CD4-positive, alpha-beta T cell treated with Interleukin-17A for 1 hour (primary cell): ENCODE data around the gene MBD4.
"Not testable (repeated sequence)": the region's sequence is repeated elsewhere in the genome, so short reads cannot be mapped to it uniquely, and the experiment has no call there.

Experiments
- DNase-seq: peaks from one replicate; pipeline ENCODE4 v3.0.0-alpha.2; 2020

MBD4 gene

DNA sequence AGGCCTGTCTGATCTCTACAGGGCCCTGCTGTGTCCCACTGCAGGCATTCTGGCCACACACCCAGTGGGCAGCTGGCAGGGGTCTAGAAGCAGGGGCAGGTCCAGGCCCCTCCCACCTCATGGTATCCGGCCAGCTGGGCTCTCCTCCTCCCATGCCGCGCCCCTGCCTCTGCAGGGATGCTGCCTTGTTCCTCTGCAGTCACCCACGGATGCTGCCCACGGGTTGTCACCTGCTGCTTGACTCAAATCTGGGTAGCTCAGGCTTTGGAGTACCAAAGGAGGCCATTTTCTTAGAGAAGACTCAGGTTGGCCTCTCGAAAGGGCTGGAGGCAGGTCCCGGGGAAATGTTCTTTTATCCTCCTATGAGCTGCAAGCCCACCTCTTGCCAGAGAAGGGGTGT lies 36.3 kb downstream of the MBD4 start:
- no peak for DNase-seq

DNA sequence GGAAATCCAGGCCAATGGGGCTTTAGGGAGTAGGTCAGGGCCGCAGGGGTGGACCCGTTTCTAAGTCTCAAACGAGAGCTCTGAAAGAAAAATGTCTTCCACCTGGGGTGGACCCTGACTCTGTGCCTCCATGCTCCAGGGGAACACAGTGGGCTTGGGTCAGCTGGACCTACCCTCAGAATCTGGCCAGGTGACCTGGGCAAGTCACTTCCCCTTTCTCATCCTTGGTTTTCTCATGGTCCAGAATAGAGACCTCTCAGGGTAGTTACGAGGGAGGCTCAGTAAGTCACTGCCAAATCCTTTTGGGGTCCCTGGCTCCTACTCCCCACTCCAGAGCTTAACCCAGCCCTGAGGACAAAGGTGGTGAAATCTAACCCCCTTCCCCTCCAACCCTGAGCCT lies 37.1 kb downstream of the MBD4 start:
- DNase-seq: no peak

DNA sequence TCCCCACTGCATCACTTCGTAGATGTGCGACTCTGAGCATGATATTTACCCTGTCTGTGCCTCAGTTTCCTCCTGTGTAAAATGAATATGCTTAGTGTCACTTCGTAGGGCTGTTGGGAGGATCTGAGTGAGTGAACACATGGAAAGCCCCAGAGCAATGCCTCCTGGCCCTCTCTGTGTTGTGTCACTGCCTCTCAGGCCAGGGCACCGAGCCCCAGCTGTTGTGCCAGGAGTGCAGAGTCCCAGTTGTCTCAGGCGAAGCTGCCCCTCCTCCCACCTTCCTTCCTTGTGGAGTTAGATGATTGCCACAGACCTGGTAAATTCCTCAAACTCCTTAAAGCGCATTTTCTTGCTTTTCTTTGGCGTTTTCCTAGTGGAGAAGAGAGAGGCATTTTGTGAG lies 37.5 kb downstream of the MBD4 start:
- no peak for DNase-seq

DNA sequence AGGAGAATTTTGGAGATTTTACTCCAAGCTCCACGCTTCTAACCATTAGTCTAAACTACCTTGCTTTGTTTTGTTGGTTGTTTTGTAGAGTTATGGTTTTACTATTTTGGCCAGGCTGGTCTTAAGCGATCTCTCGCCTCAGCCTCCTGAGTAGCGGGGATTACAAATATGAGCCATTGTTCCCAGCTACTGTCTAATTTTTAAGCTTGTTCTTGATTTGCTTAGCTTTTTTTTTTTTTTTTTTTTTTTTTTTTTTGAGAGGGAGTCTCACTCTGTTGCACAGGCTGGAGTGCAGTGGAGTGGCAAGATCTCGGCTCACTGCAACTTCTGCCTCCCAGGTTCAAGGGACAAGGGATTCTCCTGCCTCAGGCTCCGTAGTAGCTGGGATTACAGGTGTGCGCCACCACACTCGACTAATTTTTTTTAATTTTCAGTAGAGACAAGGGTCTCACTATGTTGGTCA lies 39.8 kb downstream of the MBD4 start:
- DNase-seq: no peak

DNA sequence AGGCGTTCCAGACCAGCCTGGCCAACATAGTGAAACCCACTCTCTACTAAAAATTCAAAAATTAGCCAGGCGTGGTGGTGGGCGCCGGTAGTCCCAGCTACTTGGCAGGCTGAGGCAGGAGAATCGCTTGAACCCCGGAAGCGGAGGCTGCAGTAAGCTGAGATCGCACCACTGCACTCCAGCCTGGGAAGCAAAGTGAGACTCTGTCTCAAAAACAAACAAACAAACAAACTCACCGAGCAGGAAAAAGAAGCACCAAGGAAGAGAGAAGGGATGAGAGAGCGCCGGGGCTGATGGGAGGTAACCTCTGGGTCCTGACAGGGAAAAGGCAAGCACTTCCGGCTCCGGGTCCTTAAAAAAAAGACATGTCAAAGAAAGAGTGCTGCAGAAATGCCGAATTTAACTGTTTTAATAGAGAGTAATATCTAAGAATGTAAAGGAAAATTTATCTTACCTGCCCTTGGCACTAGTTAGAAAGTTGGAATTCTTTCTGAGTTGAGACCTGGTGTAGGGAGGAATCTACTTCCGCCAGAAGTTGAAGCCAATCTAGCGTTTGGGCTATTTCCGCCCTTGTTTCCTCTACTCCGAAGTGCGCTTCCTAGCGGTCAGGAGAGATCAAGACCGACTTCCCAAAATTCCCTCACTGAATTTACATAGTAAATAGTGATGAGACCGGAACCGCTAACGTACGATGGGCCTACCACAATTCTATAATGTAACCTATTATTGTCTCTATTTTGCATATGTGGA lies 40.4 kb downstream of the MBD4 start:
- peak; percentile 90 for DNase-seq

DNA sequence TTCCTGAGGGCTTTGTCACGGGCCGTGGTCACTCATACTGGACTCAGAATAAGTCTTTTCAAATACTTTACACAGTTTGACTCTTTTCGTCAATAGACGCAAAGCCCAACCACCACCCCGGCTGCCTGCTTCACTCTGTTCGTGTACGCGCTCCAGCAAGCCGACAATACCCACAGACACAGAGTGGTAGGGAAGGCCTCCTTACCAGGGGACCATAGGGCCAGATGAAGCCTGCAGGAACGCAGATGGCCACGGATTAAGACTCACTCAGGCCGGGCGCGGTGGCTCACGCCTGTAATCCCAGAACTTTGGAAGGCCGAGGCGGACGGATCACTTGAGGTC lies 41.0 kb downstream of the MBD4 start:
- peak; percentile 18 for DNase-seq

DNA sequence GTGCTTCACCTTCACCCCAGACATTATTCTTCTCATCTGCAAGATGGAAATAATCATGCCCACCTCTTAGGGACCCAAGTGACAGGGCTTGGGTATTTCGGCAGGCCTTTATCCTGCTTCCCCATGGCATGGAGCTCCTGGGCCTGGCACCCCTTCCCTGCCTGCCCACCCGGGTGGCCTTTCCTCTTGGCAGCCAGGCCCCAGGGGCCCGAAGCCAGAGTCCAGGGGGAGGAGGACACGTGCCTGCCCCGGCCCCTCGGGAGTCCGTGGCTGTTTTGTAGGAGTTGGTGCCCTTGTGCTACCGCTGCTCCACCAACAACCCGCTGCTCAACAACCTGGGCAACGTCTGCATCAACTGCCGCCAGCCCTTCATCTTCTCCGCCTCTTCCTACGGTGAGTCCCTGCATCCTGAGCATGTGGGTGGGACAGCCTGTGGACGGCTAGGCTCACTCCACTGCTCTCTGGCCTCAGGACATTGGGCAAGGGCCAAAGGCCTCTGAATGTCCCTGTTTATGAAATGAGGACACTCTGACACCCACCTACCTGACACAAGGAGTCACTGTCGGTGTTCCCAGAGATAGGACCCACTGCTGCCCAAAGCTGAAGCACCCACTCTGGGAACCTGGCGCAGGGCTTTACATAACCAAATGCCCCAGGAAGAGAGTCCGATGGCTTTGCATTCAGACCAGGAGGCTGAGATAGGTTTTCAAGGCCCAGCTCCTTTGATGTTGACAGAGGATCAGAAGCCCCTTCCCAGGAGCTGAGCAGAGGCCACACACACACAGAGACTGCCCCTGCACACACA lies 45.8 kb downstream of the MBD4 start:
- not testable (repeated sequence) for DNase-seq

DNA sequence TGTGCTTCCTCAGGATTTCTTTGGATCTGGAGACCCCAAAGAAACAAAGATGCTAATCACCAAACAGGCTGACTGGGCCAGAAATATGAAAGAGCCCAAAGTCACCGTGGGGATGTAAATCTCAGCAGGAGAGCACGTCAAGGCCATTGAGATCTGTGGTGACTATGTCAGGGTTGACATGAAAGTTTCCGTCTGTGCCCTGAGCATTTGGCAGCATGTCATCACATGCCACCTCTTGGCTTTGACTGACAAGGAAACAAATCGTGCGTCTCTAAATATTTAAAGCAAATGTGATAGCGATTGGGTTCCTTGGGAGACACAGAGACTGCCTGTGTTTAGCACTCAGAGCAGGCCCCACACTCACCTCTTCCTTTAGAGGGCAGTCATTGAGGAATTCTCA lies 46.5 kb downstream of the MBD4 start:
- DNase-seq: no peak

DNA sequence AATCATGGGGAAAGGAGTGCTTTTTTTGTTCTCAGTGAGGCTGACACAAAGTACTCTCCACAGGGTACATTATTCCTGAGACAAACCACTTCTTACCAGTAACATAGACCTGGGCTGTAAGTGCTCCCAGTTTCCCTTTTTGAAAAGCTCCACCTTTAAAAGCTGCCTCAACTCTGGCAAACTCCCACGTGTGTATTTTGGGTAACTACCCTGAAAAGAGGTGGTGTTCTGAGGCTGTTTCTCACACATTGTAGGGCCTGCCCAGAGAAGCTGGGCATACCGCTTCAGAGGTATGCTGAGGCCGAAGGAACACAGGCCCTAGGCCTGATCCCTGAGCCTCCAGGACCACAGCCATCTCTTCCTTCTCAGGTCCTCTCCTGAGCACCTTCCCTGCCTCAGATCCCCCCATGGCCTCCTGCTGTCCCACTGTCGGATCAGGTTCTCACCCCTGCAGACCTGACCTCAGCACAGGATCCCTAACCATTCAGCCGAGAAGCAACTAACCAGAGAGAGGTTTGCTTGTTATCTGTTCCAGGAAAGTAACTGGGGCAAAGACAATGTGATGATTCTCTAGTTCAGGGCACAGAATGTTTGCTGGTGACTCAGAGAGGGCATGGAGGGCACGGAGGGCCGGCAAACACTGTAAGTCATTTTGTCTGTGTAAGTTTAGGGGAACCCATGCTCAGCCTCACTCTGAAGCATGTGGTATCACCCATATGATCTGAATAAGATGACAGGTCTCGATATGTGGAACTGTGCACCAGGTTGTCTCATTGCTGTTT lies 47.5 kb downstream of the MBD4 start:
- not testable (repeated sequence) for DNase-seq

DNA sequence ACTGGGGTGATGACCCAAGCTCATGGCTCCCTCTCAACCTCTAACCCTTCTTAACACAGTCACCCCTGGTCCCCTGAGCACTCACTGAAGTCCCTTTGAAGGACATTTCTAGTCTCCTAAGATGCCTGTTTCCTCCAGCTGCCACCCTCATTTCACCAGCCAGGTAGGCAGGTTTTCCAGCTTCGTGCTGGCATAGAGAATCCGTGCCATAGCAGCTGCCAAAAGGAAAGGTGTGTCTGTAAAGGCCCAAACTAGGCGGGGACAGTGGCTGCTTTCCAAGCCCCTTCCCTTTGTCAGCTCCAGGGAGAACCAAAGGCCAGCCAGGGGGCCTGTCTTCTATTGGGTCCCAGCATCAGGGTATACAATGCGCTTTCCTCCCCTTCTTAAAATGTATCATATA lies 48.2 kb downstream of the MBD4 start:
- not testable (repeated sequence) for DNase-seq

DNA sequence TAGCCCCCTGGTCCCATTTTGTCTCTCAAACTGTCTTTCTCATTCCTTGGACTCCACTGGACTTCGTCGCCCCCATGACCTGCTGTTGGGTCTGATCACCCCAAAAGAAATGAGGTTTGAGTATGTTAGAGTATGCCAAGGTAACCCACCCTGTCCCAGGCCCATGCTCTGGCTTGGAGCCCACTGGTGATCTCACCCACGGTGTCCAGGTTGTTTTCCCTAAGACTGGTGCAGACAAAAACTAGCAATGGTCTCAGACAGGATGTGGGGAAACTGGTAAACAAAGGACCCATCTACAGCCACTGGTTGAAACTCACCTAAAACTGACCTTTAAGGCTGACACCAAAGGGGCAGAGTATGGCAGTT lies 50.2 kb downstream of the MBD4 start:
- DNase-seq: no peak

DNA sequence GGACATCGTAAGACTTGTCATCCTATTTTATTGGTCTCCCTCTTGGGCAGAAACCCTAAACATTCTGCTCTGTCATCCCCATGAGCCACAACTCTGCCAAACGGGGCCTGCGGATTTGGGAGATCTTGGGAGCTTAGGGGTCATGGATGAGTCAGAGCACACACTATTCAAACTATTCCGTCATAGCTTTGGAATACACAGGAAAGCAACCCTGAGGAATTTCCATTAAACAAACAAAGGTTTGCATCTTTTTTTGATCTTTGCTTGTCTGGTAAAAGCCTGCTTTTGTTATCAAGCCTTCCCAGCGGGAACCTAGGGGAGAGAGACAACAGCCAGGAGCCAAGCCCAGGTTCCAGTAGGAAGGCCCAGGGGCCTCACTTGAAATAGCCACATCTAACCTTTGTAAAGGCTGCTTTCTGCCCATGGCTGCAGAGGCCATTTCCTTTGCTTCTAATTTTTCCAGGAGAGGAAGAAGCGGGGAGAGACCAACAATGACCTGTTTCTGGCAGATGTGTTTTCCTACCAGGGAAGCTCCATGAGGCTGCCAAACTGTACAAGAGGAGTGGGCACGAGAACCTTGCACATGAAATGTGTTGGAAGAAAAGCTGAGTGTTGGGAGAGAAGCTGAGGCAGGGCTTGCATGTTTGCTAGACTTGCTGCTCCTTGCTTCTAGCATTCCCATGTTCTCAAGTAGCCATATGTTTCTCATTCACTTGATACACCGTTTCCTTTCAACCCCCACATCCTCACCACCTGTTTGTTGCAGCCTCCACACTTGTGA lies 50.8 kb downstream of the MBD4 start:
- not testable (repeated sequence) for DNase-seq

DNA sequence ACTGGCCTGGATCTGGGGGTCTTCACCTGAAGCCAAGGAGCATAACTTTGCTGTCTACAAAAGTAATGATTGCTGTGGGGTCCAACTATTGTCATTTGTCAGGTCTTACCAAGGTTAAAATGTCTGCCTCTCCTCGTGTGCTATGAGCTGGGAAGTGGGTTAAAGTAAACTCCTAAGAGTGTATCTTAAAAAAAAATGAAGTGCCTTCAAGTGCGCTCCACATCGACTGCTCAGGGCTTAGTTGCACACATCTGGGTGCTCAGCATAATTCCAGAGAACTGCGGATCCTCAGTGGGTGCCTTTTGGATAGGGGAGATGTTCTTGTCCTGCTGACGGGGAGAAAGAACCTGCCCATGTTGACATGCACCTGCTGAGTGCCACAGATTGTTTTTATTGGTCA lies 52.3 kb downstream of the MBD4 start:
- no peak for DNase-seq

DNA sequence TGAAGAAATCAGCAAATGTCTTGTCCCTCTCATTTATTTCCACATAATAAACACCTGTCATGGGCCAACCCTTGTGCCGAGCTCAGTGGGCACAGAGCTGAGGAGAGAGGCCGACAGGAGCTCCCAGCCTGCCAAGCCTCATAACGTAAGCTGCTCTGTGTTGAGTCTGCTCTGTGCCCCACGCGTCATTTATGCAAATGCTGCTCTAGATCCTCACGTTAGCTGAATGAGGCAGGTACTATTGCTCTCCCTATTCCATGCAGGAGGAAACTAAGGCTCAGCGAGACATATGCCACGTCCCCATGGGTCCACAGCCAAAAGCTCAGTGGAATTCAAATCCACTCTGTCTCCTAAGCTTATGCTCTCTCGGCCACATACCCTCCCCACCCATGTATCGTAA lies 52.8 kb downstream of the MBD4 start:
- DNase-seq: no peak

DNA sequence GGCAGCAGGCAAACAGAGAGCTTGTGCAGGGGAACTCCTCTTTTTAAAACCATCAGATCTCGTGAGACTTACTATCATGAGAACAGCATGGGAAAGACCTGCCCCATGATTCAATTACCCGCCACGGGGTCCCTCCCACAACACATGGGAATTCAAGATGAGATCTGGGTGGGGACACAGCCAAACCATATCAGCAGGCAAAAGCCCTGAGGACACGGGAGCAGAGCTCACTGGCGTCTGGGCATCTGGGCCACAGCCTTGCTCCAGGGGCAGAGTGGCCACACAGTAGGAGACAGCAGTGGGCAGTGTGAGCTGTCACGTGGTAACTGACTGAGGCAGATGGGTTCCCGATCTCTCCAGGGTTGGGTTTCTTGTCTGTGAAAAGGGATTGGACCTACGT lies 54.2 kb downstream of the MBD4 start:
- DNase-seq: not testable (repeated sequence)

DNA sequence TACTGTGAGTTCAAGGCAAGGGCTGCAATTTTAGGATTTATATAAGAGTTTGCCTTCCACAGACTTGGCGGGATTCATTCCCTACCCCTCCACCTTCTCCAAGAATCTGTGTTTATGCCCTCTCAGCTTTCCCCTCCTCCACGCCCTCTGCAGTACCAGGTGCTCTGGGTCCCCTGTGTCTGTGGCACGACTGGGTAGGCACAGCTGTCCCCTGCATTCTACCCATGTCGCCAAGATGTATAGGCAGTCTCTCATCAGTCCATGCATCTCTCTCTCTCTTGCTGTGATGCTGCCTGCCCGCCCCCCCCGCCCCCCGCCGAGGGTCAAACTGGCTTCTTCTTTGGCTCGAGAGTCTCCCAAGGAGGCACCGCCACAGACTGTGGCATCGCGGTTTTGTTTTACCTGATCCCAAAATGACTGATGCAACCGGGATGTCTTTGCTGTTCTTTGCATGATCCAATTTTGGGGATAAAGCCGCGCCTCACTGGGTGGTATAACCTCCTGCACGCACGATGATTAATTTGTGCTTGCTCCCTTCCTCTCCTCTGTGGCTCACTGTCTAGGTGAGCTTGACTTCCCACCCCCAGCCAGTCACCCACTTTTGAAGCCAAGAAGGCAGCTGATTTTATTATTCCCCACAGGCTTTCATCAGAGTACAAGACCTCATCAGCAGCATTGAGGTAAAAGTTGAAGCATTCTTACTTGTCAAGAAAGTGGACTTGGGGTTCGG lies 55.0 kb downstream of the MBD4 start:
- DNase-seq: no peak

DNA sequence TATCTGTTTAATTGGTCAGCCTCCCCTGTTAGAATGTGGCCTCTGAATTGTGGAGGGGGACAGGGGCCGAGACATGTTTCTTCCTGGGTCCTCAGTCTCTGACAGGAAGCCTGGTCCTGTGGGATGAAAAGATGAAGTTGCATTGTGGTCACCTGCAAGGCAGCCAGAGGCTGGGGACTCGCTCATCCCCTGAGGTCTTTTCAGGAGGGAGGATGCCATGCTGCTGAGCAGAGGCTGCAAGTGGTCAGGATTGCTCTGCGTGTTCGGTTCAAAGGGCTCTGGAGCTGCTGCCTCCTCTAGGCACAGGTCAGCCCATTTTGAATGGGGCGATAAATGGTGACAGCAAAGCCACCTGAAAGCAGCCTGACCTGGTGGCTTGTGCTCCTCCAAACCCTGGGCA lies 55.6 kb downstream of the MBD4 start:
- DNase-seq: not testable (repeated sequence)

DNA sequence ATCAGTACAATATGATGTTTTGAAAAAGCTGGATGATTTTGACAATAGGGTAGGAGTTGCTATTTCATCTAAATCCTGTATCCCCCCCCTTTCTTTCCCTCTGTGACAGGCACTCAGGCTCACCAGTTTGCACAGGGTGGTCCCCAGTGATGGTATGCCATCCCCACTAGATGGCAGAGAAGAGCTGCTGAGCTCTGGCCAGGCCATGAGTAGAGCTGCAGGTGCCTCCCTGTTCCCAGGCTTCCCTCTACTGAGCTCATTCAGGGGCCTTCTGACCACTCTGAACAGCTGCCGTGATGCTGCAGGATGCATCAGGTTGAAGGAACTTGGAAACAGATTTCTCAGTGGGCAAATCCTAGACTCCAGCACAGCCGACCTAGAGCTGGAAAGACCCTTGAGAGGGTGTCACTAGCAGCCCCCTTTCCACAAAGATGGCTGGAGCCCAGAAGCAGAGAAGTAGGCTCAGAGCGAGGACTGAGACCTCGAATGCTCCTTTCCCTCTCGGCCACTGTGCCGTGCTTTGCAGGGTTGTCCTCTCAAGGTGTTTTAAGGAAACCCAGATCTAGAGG lies 56.4 kb downstream of the MBD4 start:
- DNase-seq: peak; percentile 51

DNA sequence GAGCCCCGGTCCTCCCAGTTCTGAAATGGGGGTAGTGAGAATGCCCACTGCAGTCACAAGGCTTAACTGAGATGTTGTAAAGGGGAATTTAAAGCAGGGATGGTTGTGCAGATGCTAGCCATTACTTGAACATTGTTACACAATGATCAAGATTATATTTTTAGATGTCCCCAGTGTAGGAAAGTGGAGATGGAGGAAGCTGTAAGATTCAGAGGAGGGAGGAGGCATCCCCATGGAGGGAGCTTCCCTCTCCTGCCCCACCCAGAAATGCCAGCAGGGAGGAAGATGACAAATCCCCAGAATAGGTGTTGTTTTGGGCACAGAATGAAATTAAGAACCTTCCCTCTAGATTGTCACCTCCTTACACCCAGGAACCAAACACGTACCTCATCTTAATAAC lies 57.4 kb downstream of the MBD4 start:
- no peak for DNase-seq
